ENCODE data around the gene FJX1. TPM values are rescaled to one million over a fixed set of nuclear protein-coding genes. Genes with fewer than 3 reads are reported as not detected.

Gene FJX1
- total and polyA plus RNA-seq, 4 donors, result 0.46 to 3.0 (median 1.1) TPM

DNA sequence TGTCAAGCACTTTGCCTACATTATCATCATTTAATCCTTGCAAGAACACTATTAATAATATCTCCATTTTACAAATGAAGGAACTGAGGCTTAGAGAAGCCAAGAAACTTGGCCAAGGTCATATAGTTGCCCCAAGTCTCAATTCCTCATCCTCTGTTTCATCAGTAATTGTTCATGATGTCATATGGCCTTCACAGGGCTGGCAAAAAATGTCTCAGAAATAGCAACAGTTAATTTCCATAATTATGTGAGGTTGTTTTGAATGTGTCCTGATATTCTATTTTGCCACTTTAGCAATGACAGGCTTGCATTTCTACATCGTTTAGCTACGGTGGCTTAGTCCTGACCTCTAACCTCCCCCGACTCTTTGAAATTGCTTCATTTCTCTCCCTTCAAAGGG lies 23.7 kb downstream of the FJX1 start (continued):
- TF ChIP-seq, protein P1, sequence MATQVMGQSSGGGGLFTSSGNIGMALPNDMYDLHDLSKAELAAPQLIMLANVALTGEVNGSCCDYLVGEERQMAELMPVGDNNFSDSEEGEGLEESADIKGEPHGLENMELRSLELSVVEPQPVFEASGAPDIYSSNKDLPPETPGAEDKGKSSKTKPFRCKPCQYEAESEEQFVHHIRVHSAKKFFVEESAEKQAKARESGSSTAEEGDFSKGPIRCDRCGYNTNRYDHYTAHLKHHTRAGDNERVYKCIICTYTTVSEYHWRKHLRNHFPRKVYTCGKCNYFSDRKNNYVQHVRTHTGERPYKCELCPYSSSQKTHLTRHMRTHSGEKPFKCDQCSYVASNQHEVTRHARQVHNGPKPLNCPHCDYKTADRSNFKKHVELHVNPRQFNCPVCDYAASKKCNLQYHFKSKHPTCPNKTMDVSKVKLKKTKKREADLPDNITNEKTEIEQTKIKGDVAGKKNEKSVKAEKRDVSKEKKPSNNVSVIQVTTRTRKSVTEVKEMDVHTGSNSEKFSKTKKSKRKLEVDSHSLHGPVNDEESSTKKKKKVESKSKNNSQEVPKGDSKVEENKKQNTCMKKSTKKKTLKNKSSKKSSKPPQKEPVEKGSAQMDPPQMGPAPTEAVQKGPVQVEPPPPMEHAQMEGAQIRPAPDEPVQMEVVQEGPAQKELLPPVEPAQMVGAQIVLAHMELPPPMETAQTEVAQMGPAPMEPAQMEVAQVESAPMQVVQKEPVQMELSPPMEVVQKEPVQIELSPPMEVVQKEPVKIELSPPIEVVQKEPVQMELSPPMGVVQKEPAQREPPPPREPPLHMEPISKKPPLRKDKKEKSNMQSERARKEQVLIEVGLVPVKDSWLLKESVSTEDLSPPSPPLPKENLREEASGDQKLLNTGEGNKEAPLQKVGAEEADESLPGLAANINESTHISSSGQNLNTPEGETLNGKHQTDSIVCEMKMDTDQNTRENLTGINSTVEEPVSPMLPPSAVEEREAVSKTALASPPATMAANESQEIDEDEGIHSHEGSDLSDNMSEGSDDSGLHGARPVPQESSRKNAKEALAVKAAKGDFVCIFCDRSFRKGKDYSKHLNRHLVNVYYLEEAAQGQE (IDR thresholded peaks at IDR 0.05), result no peak

GRCh38 chr11:35647421-35648093 lies 29.3 kb downstream of the FJX1 start:
- H3K4me3 ChIP-seq (ENCODE audit: low read depth in 1 of 3, low read length in 3 of 3), result no peak overlapping the region
- DNase-seq (ENCODE audit: low spot score), result no peak
- H3K4me1 ChIP-seq (ENCODE audit: control insufficient read depth in 4 of 4, insufficient read depth in 4 of 4, low read length in 3 of 4), result no peaks in the 10 kb centered on the region
- H3K9me3 ChIP-seq (ENCODE audit: control insufficient read depth in 4 of 4, low read length in 3 of 4), result peaks cover 0 to 4% (median 0%) of the 10 kb centered on the region in 4 donors
- TF ChIP-seq GABPA (IDR thresholded peaks at IDR 0.05 in 1 of 2, conservative IDR thresholded peaks at IDR 0.05 in 1 of 2), result no peak
- TF ChIP-seq HNF4A (conservative IDR thresholded peaks at IDR 0.05), result peak; percentile 46 to 61
- H3K36me3 ChIP-seq (ENCODE audit: control insufficient read depth in 4 of 4, insufficient read depth in 3 of 4, low read depth in 1 of 4, low read length in 3 of 4), result no peaks in the 10 kb centered on the region
- peaks cover 0 to 1% (median 0%) of the 10 kb centered on the region in 4 donors for H3K27me3 ChIP-seq (ENCODE audit: control insufficient read depth in 4 of 4, insufficient read depth in 4 of 4, low read length in 3 of 4)
- 70% methylated on average over 8 of the region's 8 CpGs for WGBS
- H3K9ac ChIP-seq (ENCODE audit: low read depth in 1 of 2, low read length in 2 of 2), result no peak overlapping the region
- no peak overlapping the region for H3K27ac ChIP-seq (ENCODE audit: low read depth in 1 of 2, low read length in 2 of 2)

GRCh38 chr11:35650006-35650405 lies 31.7 kb downstream of the FJX1 start:
- H3K9ac ChIP-seq (ENCODE audit: low read depth in 1 of 2, low read length in 2 of 2), result no peak overlapping the region
- H3K4me3 ChIP-seq (ENCODE audit: low read depth in 1 of 3, low read length in 3 of 3), result no peak overlapping the region
- WGBS, result 71% methylated on average over 1 of the region's 1 CpG
- H3K4me1 ChIP-seq (ENCODE audit: control insufficient read depth in 4 of 4, insufficient read depth in 4 of 4, low read length in 3 of 4), result no peaks in the 10 kb centered on the region
- DNase-seq (ENCODE audit: low spot score), result no peak
- peaks cover 0 to 3% (median 0%) of the 10 kb centered on the region in 4 donors for H3K9me3 ChIP-seq (ENCODE audit: control insufficient read depth in 4 of 4, low read length in 3 of 4)
- no peak overlapping the region for H3K27ac ChIP-seq (ENCODE audit: low read depth in 1 of 2, low read length in 2 of 2)
- peaks cover 0 to 2% (median 0%) of the 10 kb centered on the region in 4 donors for H3K27me3 ChIP-seq (ENCODE audit: control insufficient read depth in 4 of 4, insufficient read depth in 4 of 4, low read length in 3 of 4)
- no peaks in the 10 kb centered on the region for H3K36me3 ChIP-seq (ENCODE audit: control insufficient read depth in 4 of 4, insufficient read depth in 3 of 4, low read depth in 1 of 4, low read length in 3 of 4)
- TF ChIP-seq, protein P2, sequence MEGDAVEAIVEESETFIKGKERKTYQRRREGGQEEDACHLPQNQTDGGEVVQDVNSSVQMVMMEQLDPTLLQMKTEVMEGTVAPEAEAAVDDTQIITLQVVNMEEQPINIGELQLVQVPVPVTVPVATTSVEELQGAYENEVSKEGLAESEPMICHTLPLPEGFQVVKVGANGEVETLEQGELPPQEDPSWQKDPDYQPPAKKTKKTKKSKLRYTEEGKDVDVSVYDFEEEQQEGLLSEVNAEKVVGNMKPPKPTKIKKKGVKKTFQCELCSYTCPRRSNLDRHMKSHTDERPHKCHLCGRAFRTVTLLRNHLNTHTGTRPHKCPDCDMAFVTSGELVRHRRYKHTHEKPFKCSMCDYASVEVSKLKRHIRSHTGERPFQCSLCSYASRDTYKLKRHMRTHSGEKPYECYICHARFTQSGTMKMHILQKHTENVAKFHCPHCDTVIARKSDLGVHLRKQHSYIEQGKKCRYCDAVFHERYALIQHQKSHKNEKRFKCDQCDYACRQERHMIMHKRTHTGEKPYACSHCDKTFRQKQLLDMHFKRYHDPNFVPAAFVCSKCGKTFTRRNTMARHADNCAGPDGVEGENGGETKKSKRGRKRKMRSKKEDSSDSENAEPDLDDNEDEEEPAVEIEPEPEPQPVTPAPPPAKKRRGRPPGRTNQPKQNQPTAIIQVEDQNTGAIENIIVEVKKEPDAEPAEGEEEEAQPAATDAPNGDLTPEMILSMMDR (IDR thresholded peaks at IDR 0.05; ENCODE audit: low read depth, low read length, missing input control), result no peak
- TF ChIP-seq, protein P3, sequence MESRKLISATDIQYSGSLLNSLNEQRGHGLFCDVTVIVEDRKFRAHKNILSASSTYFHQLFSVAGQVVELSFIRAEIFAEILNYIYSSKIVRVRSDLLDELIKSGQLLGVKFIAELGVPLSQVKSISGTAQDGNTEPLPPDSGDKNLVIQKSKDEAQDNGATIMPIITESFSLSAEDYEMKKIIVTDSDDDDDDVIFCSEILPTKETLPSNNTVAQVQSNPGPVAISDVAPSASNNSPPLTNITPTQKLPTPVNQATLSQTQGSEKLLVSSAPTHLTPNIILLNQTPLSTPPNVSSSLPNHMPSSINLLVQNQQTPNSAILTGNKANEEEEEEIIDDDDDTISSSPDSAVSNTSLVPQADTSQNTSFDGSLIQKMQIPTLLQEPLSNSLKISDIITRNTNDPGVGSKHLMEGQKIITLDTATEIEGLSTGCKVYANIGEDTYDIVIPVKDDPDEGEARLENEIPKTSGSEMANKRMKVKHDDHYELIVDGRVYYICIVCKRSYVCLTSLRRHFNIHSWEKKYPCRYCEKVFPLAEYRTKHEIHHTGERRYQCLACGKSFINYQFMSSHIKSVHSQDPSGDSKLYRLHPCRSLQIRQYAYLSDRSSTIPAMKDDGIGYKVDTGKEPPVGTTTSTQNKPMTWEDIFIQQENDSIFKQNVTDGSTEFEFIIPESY (IDR thresholded peaks at IDR 0.05), result no peak
- TF ChIP-seq HNF4G (IDR thresholded peaks at IDR 0.05), result no peak
- no peak for TF ChIP-seq JUND (IDR thresholded peaks at IDR 0.05)

All from liver (tissue), 9 donors.